T-helper 22 cell (primary cell): ENCODE results near the gene FBXO15.

Experiments
- DNase-seq: peaks from one replicate; pipeline ENCODE4 v3.0.0-alpha.2; 2020; ENCODE audit warnings: low read depth

Gene FBXO15

GRCh38 chr18:74114116-74114515 lies 33.5 kb downstream of the FBXO15 start:
- no peak for DNase-seq

DNA sequence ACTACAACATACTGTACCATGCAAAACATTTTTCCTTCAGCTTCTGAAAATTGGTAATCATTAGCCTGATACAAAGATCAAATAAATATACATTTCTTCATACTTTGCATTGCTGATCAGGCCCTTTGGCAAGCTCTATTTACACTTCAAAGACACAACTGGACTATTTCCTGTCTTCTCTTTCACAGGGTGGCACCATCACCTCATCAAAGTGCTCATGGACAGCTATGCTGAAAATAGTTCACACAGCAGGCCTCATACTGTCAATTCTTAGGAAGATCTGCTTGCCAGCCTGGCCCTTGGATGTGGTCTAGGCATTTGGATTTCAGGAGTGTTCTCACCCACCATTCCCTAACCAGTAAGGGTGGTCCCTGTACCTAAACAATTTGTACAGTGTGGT lies 33.9 kb downstream of the FBXO15 start:
- DNase-seq, result no peak

- no peak for DNase-seq
Observed at GRCh38 chr18:74110976-74111375, 36.7 kb downstream of the FBXO15 start.

- no peak for DNase-seq
Observed at GRCh38 chr18:74110149-74110548, 37.5 kb downstream of the FBXO15 start.

GRCh38 chr18:74108460-74108859 lies 39.2 kb downstream of the FBXO15 start:
- no peak for DNase-seq

DNA sequence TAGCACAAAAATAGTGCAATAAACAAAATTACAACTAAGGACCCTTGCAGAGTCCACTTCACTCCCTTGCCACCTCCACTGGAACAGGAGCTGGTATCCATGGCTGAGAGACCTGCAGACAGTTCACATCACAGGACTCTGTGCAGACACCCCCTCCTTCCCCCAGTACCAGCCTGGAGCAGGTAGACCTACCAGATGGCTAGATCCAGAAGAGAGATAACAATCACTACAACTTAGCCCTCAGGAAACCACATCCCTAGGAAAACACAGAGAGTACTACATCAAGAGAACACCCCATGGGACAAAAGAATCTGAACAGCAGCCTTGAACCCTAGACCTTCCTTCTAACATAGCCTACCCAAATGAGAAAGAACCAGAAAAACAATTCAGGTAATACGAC lies 49.8 kb downstream of the FBXO15 start:
- no peak for DNase-seq

- no peak for DNase-seq
Observed at GRCh38 chr18:74092922-74093321, 54.7 kb downstream of the FBXO15 start.

GRCh38 chr18:74084184-74084855 lies 63.3 kb downstream of the FBXO15 start:
- no peak for DNase-seq

- DNase-seq, result no peak
Observed at GRCh38 chr18:74083557-74083952, 64.1 kb downstream of the FBXO15 start.

GRCh38 chr18:74082742-74083556 lies 64.7 kb downstream of the FBXO15 start:
- DNase-seq, result no peak

DNA sequence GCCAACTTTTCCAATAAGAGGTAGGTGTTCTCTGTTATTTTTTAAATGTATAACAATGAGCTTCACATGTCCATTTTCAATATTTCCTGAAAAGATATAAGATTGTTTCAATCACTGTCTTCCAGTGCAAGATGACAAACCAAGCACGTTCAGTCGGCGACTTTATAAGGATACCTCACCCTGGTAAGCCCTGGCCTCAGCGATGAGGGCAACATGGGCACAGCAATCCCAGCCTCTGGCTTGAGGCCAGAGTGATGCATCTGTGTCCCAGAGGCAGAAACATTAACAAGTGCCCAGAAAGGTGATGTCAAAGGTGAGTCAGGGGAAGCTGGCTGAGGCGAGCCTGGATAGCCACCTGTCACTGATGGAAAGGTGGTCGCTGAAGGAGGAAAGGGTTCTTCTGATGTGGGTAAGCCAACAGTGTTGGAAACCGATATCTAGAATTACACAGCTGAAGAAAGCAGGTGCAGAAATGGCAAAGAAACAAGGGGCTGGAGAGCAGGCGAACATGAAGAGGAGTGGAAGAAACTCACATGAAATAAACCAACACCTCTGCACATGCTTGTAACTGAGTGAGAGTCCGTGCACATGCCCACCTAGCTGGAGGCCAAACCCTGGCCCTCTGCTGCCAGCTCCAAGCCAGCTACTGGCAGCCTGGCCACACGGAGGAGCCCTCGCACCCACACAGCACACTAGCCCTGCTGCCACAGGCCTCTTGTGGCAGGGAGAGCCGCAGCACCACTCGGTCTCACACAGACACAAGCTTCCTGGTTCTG lies 65.5 kb downstream of the FBXO15 start:
- DNase-seq, result peak; percentile 6

GRCh38 chr18:74078257-74078656 lies 69.4 kb downstream of the FBXO15 start:
- no peak for DNase-seq

DNA sequence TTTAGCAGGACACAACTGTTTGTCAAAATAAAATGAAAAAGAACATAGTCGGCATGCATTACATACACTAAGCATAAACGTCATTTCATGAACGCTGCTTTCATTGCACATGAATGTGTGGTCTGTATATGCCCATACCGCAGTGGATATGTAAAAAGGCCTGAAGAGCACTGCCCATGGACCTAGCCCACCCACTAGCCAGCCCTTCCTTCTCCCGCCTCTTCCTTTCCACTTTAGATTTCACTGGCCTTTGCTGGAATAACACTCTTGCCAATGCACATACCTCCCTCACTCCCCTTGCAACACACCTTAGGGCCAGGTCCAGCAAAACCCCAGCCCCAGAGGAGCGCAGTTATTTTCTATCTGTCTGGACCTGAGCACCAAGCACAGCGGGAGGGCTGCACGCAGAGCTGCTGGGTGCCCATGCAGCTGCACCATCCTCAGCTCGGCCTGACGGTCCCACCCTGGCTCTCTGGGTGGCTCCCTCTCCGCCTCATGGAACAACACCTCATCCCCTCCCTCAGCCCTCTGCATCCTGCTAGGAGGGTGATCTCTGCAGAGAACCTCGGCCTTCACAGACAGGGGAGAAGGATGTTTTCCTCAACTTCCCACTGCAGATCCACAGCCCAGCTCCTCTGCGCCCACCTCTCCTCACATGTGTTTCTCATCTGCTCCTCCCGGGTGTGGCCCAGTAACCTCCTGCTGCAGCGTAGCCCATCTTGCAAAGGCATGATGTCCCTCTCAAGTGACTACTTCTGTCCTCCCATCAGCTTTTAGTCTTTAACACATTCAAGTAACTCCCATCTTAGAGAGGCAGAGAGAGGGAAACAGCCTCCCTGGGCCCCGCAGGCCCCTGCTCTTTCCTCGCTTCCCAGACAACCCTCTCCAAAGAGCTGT lies 72.7 kb downstream of the FBXO15 start:
- DNase-seq, result no peak

DNA sequence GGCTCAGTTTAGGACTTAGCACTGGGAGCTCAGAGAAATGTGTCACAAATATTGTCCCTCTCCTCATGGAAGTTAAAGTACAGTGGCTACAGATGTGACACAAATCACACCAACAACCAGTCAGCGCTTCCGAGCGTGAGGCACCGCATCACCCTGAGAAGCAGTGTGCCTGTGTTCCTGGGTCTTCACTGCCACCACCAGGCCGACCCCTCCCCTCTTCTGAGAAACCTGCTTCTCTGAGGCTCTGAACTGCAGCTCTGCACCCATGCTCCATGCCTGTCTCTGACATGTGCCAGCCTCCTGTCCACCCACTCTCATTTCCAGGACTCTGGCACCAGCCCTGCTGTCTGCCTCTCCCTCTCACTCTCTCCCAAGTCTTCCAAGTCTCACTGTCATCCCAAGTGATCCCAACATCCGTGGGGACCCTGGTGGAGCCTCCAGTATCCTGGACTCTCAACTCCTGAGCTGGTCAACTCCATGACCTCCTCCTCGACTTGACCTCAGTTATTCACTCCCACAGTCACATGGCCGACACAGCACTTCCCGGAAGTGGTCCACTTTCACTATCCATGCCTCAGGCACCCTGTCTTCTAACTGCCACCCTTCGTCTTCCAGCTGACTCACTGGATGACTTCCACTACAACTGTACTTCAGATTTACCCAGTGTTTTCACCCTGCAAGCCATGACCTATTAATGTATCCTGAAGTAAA lies 73.5 kb downstream of the FBXO15 start:
- DNase-seq, result no peak

DNA sequence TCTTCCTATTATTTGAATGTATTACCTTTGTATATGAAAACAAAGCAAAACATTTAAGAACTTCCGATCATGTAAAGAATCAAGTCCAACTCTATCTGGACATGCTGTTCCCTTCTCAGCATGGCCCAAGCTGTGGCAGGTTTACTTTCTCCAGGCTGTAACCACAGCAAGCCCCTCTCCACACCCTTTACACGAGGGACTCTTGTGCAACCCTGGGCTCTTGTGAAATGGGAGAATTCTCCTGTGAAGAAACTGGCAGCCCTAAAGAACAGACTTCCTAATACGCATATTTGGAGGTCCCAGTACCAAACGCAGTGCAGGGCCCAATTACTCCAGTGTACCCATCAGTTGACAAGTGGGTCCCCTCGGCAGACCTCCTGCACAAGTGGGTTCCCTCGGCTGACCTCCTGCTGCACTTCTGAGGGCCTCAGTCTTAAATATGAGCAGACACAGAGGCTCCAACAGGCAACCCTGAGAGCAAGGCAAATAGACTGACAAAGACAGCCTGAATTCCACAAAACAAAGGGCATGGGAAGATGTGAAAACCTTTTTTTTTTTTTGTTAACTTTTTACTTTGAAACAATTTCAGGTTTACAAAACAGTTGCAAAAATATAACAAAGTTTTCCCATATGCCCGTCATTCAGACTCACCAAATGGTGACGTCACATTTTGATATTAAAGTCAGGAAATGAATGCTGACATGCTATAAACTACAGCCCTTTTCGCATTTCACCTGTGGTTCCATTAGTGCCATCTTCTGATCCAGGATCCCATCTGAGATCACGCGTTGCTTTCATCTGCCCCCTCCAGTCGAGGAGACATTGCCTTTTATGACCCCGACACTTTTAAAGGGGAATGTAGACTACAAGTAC lies 78.2 kb downstream of the FBXO15 start:
- DNase-seq, result no peak

DNA sequence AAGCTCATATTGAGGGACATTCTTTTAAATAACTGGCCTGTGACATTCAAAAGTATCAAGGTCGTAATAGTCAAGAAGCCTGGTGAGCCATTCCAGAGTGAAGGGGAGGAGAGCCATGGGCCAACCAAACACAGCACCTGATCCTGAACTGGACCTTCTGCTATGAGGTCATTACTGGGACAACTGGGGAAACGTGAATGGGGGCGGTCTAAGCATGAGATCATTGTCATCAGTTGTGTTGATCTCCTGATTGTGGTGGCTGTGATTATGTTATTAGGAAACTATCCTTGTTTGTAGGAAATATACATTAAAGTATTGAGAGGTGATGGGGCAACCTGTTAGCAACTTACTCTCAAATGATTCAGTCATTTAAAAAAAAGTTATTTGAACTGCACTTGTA lies 79.3 kb downstream of the FBXO15 start:
- no peak for DNase-seq

DNA sequence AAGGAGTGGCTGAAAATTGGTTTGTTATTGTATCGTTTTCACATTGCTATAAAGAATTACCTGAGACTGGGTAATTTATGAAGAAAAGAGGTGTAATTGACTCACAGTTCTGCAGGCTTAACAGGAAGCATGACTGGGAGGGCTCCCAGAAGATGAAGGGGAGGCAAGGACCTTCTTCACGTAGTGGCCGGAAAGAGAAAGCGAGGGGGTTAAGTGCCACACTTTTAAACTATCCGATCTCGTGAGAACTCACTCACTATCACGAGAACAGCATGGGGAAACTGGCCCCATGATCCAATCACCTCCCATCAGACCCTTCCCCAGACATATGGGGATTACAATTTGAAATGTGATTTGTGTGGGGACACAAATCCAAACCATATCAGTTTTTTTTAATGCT lies 81.6 kb downstream of the FBXO15 start:
- no peak for DNase-seq

GRCh38 chr18:74065366-74065765 lies 82.3 kb downstream of the FBXO15 start:
- no peak for DNase-seq

DNA sequence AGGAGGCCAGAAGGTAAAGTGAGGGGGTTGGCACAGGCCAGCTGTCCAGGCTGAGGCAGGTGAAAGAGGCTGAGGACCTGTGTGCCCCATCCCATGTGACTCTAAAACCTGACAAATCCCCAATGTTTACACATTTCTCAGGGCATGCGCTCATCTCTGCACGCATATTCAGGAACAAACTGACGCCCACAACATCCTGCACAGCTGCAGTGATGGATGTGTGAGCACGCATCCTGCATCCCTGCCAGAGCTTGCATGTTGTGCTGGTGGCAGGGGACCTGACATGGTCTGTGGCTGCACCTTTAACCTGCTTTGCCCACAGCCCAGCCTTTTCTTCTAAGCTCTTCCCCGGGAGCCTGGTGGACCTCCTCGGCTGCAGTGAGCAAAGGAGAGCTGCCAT lies 83.1 kb downstream of the FBXO15 start:
- no peak for DNase-seq

GRCh38 chr18:74063557-74063956 lies 84.1 kb downstream of the FBXO15 start:
- no peak for DNase-seq
